Bronchial epithelial cell (primary cell): ENCODE data around the gene PLRG1. TPM values are rescaled to one million over a fixed set of nuclear protein-coding genes. Genes with fewer than 3 reads are reported as not detected.

Experiments
- DNase-seq: peaks from one replicate; pipeline ENCODE4 v3.0.0-alpha.2; 2010; ENCODE audit warnings: low read depth
- FAIRE-seq: peaks from 2 replicates; lab custom pipeline; 2011; peaks lifted over from hg19 to GRCh38; lab: Jason Lieb, UNC
- H3K27me3 ChIP-seq: 2 replicates; pipeline ENCODE4 v1.5.1; 2011; ENCODE audit warnings: low read length; ENCODE audit not compliant: control insufficient read depth, insufficient read depth
- H3K36me3 ChIP-seq: 2 replicates; pipeline ENCODE4 v1.5.1; 2011; ENCODE audit warnings: low read length; ENCODE audit not compliant: control insufficient read depth, insufficient read depth
- H3K4me3 ChIP-seq: 2 replicates; pipeline ENCODE4 v1.5.1; 2011; ENCODE audit warnings: mild to moderate bottlenecking, low read depth, low read length, control low read depth
- total RNA-seq: library from RNA; depleted of rRNA; stranded (reverse); fragments of >200 nt; gene quantifications from 2 replicates; pipeline ENCODE4 v1.2.1, GENCODE V29; 2014
- TF ChIP-seq, protein P1 (sequence below): IDR thresholded peaks from 2 replicates; pipeline ENCODE4 v1.5.1; 2011; ENCODE audit warnings: mild to moderate bottlenecking, moderate library complexity, low read length, control low read depth, inconsistent platforms; ENCODE audit not compliant: insufficient read depth, severe bottlenecking

Gene PLRG1
- total RNA-seq, 1 donor from 2014 or later: 106 TPM

DNA sequence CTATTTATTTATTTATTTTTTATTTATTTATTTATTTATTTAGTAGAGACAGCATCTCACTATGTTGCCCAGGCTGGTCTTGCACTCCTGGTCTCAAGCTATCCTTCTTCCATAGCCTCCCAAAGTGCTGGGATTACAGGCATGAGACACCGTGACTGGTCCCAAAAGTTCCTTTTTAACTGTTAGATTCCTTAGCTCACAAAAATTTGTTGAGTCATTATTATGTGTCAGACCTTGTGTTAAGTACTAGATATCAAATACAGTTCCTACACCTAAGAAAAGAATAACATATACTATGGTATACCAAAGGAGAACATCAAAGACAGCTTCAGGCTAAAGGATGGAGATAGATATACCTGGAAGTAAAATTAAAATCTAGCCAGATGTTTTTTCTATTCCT, 28.7 kb upstream of the PLRG1 start:
- H3K27me3 ChIP-seq: no peaks in the 10 kb centered on the region
- TF ChIP-seq, protein P1, sequence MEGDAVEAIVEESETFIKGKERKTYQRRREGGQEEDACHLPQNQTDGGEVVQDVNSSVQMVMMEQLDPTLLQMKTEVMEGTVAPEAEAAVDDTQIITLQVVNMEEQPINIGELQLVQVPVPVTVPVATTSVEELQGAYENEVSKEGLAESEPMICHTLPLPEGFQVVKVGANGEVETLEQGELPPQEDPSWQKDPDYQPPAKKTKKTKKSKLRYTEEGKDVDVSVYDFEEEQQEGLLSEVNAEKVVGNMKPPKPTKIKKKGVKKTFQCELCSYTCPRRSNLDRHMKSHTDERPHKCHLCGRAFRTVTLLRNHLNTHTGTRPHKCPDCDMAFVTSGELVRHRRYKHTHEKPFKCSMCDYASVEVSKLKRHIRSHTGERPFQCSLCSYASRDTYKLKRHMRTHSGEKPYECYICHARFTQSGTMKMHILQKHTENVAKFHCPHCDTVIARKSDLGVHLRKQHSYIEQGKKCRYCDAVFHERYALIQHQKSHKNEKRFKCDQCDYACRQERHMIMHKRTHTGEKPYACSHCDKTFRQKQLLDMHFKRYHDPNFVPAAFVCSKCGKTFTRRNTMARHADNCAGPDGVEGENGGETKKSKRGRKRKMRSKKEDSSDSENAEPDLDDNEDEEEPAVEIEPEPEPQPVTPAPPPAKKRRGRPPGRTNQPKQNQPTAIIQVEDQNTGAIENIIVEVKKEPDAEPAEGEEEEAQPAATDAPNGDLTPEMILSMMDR: no peak
- DNase-seq (peak; percentile 60), FAIRE-seq (no peak)
- no peak overlapping the region for H3K4me3 ChIP-seq
- H3K36me3 ChIP-seq: no peaks in the 10 kb centered on the region

DNA sequence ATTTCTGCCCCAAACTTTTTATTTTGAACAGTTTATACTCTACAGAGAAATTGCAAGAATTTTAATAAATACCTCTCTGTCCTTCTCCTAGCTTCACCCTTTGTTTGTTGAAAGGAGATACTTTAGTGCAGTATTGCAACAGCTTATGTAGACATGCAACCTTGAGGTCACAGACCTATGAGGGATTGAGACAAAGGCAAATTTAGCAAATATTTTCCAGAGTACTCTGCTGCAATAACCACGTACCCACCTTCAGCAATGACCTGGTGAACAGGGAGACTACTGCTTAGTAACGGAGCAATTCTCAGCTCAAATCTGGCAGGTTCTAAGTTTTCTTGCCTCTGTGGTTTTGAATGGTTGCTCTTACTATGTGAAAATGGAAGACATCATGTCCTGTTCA, 27.1 kb upstream of the PLRG1 start:
- H3K27me3 ChIP-seq: no peaks in the 10 kb centered on the region
- TF ChIP-seq, protein P1: no peak
- H3K4me3 ChIP-seq: no peak overlapping the region
- FAIRE-seq: no peak
- DNase-seq: no peak
- H3K36me3 ChIP-seq: no peaks in the 10 kb centered on the region

DNA sequence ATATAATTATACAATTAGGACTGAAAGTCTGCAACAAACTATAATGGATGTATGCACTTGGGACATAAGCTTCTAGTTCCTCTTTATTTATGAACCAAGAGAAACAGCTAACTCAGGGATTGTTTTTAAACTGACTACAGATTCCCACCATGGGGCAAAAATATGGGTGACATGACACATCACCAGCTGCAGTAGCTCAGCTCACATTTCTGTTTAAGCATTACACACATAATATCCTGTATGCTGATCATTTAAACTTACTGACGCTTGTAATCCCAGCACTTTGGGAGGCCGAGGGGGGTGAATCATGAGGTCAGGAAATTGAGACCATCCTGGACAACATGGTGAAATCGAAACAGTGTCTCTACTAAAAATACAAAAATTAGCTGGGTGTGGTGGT, 24.1 kb upstream of the PLRG1 start:
- TF ChIP-seq, protein P1: no peak
- no peaks in the 10 kb centered on the region for H3K27me3 ChIP-seq
- H3K4me3 ChIP-seq: no peak overlapping the region
- FAIRE-seq (no peak), DNase-seq (no peak)
- no peaks in the 10 kb centered on the region for H3K36me3 ChIP-seq

DNA sequence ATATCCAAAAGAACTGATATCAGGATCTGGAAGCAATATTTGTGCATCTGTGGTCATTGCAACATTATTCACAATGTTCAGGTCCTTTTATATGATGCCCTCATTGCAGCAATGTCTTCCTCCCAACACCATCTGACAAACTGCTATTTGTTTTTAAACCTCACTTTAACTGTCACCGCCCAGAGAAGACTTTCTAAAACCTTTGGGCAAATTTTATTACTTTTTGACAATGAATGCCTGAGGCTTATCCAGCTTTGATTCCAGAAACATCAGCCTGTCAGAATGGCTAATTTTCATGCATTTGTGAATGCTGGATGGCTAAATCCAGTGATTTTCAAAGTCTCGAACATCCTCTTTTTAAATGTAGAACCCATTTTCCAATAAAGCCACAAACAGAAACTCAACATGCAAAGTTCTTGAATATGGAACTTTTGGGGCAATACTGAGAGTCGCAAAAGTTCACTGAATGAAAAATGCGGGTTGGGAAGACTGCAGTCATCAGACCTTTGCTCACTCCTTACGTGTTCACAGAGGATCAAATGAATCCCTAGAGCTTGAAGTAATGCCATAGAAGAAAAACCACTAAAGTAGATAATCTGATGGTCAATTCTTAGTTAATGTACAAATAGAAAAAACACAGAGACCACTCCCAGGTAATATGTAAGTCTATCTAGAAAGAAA, 23.1 kb upstream of the PLRG1 start:
- DNase-seq (no peak), FAIRE-seq (no peak)
- TF ChIP-seq, protein P1: no peak
- Histone ChIP-seq H3K27me3 (no peaks in the 10 kb centered on the region), H3K4me3 (no peak overlapping the region), H3K36me3 (no peaks in the 10 kb centered on the region)

DNA sequence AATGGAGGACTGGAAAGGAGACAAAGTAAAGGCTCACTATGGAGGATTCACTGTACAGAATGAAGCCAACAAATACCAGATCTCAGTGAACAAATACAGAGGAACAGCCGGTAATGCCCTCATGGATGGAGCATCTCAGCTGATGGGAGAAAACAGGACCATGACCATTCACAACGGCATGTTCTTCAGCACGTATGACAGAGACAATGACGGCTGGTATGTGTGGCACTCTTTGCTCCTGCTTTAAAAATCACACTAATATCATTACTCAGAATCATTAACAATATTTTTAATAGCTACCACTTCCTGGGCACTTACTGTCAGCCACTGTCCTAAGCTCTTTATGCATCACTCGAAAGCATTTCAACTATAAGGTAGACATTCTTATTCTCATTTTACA, 19.4 kb upstream of the PLRG1 start:
- Histone ChIP-seq H3K27me3 (no peaks in the 10 kb centered on the region), H3K4me3 (no peak overlapping the region), H3K36me3 (no peaks in the 10 kb centered on the region)
- TF ChIP-seq, protein P1: no peak
- FAIRE-seq: no peak
- DNase-seq: no peak

DNA sequence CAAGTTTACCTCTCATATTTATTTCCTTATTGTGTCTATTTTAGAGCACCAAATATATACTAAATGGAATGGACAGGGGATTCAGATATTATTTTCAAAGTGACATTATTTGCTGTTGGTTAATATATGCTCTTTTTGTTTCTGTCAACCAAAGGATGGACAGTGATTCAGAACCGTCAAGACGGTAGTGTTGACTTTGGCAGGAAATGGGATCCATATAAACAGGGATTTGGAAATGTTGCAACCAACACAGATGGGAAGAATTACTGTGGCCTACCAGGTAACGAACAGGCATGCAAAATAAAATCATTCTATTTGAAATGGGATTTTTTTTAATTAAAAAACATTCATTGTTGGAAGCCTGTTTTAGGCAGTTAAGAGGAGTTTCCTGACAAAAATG, 18.8 kb upstream of the PLRG1 start:
- Histone ChIP-seq H3K4me3 (no peak overlapping the region), H3K27me3 (no peaks in the 10 kb centered on the region), H3K36me3 (no peaks in the 10 kb centered on the region)
- TF ChIP-seq, protein P1: no peak
- FAIRE-seq (no peak), DNase-seq (peak; percentile 51)
